Raji (cell line): Measurements from ENCODE around the gene ELOB.

Source experiments
- POLR2A ChIP-seq: IDR thresholded peaks from 2 replicates; pipeline ENCODE4 v1.6.1; 2011; ENCODE audit warnings: low read depth, low read length, control low read depth; ENCODE audit not compliant: insufficient read depth

Gene ELOB

GRCh38 chr16:2795395-2796143 is 18.5 kb upstream of the ELOB start:
- no peak for TF ChIP-seq POLR2A

DNA sequence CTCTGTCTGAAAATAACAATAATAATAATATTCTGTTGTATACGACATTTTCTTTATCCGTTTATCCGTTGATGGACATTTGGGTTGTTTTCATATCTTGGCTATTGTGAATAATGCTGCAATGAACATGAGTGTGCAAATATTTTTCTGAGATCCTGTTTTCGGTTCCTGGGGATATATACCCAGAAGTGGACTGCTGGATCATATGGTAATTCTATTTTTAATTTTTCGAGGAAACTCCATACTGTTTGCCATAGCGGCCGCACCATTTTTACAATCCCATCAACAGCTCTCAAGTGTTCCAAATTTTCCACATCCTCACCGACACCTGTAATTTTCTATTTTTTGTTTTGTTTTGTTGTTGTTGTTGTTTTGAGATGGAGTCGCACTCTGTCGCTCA is 15.9 kb upstream of the ELOB start:
- no peak for TF ChIP-seq POLR2A

DNA sequence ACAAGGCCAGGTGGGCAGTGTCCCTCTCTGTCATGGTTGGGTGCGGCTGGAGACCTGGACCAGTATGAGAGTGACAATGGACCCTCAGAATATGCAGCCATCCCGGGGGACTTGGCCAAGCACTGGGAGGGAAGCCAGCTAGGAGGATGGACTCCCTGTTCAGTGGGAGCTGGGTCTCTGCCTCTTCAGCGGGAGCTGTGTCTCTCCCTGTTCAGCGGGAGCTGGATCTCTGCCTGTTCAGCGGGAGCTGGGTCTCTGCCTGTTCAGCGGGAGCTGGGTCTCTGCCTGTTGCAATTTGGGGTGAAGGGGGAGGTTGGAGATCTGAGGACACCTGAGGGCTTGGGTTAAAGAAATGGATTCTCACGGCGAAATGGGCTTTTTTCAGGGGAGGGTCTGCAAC is 14.1 kb upstream of the ELOB start:
- no peak for TF ChIP-seq POLR2A

DNA sequence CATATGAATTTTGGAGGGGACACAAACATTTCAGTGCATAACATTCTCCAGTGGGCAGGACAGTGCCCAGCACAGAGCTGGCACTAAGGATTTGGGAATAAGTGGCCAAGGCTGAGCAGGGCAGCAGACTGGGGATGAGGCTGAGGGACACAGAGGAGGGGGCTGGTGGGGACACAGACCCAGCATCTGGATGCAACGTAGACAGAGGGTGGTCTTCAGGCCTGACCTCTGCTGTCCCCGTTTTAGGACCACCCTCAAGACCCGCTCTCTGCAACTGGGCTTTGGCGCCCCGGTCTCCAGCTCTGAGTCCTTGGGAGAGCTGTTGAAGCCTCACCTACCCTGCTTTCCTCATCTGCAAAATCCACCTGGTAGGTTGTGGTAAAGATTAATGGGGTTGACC is 13.6 kb upstream of the ELOB start:
- TF ChIP-seq POLR2A, result no peak

GRCh38 chr16:2787961-2788360 is 10.9 kb upstream of the ELOB start:
- no peak for TF ChIP-seq POLR2A

- TF ChIP-seq POLR2A, result no peak
Observed at GRCh38 chr16:2787406-2787805, 10.3 kb upstream of the ELOB start, which contains the start of gene PRSS33. PRSS33 (minus strand) TSS chr16:2787560; CDS start chr16:2786547, 1,013 bp downstream.

DNA sequence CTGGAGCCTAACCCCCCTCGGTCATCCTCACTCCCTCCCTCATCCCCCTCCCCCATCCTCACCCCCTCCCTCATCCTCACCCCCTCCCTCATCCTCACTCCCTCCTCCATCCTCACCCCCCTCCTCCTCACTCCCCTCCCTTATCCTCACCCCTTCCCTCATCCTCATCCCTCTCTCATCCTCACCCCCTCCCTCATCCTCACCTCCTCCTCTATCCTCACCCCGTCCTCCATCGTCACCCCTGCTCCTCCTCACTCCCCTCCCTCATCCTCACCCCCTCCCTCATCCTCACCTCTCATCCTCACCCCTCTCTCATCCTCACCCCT is 9.7 kb upstream of the ELOB start:
- no peak for TF ChIP-seq POLR2A

GRCh38 chr16:2786061-2786825 is 9.2 kb upstream of the ELOB start:
- TF ChIP-seq POLR2A, result no peak

DNA sequence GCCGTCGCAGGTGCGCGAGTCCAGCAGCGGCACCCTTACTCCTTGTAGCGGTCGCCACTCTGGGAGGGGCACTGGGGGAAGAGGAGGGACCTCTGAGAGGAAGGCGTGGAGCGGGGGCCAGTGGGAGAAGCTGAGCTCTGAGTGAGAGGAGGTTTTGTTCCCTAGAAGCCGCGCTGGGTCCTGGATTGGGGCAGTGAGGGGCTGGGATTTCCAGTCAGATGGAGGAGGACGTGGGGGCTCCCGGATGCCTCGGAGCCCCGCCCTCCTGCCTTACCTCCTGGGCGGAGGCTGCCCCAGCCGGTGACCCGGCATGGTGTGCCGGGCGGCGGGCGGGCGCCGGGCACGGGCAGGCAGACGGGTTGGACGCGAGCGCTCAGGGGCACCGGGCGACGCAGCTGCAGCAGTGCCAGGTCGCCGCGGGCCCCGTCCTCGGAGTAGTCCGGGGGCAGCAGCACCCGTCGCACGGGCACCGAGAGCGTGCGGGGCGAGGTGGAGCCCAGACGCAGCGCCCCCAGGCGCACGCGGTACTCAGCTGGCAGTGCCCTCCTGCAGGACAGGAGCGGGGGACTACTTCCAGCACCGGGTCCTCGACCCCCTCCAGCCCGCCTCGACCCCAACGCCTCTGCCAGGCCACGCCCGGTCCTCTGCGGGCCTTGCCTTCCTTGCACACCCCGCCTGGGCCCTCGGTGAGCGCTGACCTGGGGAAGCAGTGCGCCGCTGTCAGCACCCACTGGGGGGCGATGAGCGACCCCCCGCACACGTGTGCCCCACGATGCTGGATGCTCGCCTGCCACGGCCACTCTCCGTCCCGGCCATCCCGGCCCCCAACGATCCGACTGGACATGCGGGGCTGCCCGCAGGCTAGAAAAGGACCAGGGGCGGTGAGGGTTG is 8.3 kb upstream of the ELOB start:
- TF ChIP-seq POLR2A, result no peak

DNA sequence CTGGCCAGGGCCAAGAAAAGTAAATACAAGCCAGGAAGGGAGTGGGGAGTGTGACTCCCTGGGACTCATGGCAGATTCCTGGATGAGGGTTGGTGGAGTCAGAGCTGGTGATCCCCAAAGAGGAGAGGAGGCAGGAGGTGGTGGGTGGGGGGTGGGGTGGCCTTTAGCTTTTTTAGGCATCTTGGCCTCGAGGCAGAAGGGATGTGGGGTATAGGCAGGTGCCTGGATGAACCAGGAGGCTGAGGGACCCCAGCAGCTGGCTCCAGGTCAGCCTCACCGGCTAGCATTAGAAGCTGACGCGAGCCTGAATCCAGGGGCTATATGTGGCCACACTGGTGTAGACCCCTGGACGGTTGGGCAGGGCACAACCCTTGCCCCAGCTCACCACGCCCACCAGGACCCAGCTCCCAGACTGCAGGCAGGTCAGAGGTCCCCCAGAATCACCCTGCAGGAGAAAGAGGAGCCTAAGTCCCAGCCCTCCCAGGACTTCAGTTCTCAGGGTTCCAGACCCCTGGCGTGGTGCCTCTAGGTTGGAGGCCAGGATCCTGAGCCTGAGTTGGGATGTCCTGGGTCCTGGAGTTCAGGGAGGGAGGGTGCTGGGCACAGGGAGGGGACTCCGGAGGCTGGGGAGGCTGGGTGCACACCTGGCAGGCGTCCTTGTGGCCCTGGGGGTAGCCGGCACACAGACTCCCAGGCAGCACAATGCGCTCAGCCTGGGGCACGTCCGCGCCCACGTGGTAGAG is 7.4 kb upstream of the ELOB start:
- no peak for TF ChIP-seq POLR2A

- no peak for TF ChIP-seq POLR2A
Observed at GRCh38 chr16:2783581-2784357, 6.7 kb upstream of the ELOB start.

DNA sequence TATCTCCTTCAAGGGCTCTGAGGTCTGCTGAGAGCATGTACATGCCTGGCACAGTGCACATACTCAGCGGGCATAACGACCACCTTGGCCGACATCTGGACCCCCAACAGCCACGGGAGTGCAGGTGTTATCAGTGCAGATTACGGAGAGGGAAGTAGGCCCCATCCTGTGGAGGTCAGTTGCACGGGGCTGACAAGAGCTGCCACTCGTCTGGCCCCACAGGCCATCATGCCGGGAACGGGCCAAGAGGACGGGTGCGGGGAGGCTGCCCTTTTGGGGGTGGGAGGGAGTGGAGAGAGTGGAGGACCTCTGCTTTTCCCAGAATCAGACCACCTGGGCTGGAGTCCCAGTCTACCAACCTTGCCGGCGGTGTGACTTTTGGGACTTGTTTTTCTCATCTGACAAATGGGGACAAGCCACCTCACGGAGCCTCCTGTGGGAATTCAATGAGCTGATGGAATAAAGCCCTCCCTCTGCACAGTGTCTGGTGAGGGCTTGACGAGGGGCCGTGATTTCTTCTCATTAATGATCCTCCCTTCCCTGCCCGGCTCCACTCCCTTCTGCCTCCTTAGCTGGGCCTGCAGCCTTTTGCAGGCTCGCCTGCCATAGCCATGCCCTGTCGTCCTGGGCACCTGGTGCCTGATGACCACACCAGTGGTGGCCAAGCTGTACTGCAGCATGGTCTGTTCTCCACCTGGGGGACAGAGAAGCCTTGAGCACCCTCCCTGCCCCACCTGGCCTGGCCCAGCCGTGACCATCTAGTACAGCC is 5.7 kb upstream of the ELOB start:
- TF ChIP-seq POLR2A, result no peak
